ENCODE measurements around the gene EIF4G3.

DNA sequence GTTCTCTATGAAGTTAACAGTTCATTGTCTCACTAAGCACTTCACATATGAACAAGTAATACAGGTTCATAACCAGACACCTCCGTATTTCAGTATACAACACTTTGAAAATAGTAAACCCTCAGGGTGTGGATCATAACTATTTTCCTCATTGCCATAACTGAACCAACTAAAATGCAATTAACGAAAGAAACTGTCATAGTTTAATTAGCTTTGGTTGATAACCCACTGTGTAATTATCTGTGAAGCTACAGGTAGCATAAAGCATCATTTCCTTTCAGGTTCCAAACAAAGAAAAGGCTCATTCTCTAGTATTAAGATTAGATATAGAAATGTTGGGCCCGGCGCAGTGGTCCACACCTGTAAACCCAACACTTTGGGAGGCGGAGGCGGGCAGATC, 58.5 kb downstream of the EIF4G3 start:
- TF ChIP-seq CTCF (IDR thresholded peaks at IDR 0.05; ENCODE audit: insufficient read depth, low read length, poor library complexity, severe bottlenecking) (no peak), EZH2phosphoT487 (conservative IDR thresholded peaks at IDR 0.05; ENCODE audit: low read length) (no peak)
